GM18505 (cell line): ENCODE data around the gene NECTIN1.

Experiments
- ATAC-seq: cut with Tn5 transposase; IDR thresholded peaks from one replicate; pipeline ENCODE4 v1.9.1; 2021; ENCODE audit not compliant: unreplicated experiment
- POLR2A ChIP-seq: IDR thresholded peaks from 4 replicates; pipeline ENCODE4 v1.6.1; 2011; ENCODE audit warnings: borderline replicate concordance; ENCODE audit not compliant: insufficient read depth, insufficient read length; ENCODE audit errors: extremely low read depth

NECTIN1 gene

DNA sequence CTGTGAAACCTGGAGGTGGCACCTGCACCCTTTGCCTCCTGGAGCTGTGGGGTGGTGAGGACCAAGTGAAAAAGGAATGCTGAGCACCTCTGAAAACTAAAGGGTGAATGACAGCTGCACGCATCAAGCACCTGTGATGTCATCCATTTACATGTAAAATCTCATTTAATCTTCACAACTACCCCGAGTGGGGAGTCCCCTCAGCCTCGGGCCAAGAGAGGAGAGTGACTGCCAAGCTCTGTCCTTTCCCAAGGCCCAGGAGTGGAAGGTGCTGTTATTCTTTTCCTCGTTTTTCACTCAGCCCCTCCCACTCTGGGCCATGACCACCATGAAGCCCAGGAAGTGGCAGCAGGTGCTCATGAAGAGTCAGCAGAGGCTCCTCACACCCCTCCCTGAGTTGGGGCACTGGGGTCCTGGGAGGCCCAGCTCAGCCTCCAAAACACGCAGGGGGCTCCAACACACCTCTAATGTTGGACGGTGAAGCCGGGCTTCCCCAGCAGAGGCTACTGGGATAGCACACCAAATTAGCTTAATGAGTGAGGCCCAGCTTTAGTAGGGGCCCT is 35.7 kb downstream of the NECTIN1 start:
- TF ChIP-seq POLR2A, result no peak
- ATAC-seq, result no peak

DNA sequence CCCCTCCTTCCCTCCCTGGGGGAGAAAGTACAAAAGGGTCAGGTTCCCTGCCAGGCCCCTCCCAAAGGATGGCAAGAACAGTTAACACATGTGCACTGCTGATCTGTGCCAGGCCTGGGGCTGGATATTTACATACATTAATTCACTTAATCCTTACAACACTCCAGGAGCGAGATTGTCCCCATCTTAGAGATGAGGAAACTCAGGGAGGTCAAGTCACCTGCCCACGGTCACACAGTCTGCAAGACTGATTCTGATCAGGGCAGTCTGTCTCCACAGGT is 36.5 kb downstream of the NECTIN1 start:
- no peak for TF ChIP-seq POLR2A
- ATAC-seq, result no peak

DNA sequence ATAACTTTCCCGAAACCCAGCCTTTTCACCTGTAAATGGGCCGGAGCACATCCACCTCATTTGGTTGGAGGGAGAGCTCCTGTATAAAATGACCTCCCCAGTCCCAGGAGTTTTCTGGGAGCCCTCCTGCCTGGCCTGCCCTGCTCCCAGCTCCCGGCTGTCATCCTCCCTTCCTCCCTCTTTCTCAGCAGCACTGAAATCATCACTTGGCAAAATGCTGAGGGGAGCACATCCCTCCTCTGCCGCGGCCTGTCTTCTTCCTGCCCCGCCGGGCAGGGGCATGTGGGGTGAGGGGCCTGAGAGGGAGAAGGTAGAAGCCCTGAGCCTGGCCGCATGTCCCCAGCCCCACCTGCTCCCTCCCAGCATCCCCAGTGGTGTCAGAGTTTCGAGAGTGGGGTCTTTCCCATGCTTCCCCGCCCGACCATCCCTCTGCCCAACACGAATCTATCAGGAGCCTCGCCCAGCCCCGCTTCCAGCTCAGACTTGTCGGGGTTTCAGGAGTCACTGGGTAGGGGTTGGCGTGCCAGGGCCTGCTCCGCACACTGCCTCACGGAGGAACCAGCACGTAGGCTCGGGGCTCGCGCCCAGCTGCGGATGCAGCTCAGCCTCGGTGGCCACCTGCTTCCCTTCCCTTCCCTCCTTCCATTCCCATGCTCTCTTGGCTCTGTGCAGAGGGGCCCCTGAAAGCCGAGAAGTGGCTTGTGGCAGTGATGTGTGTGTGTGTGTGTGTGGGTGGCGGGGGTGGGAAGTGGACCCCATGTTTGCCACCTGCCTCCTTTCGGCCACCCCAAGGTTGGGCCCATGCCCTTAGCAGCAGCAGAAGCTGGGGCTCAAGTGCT is 37.1 kb downstream of the NECTIN1 start:
- no peak for ATAC-seq
- TF ChIP-seq POLR2A, result no peak

DNA sequence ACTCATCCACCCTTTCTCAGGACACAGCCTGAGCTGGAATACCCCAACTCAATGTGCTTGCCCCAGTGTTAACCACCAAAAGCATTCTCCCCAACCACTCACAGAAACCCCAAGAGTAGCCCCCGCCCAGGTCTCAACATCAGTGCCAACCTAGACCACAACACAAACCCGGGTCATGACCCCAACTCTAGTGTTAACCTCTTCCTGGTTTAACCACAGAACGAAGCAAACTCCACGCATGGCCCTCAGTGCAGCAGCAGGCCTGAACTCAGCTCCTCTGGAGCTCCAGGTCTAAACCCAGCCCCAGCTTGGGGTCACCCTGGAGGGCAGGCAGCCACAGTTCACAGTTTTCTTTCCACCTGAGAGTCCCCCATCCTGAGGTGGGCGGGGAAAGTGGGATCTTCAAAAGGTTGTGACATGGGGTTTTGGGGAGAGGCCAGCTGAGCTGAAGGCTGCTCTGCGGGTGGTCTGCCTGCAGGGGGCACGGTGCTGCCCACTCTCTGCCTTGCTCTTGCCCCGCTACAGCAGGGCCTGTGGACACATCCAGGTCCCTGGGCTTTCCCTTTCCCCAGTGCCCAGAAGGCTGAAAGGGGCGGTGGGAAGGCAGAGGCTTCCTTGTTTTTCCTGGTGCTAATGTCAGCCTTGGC is 37.9 kb downstream of the NECTIN1 start:
- TF ChIP-seq POLR2A, result no peak
- ATAC-seq, result no peak

DNA sequence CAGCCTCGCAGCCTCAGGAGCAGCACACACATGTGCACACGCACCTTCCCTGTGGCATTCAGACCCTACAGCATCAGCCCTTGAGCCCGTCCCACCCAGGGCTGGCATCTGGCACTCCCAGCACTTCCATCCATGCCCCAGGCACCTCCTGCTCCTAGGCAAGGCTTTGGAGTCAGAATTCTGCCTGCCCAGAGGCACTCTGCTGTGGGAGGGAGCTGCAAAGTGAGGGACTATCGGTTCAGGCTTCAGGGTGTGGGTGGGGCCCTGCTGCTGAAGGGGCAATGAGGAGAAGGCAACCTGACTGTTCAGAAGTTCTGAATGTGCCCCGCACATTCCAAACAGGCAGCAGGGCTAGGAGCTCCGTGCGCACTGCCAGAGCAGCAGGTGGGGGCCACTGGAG is 39.7 kb downstream of the NECTIN1 start:
- TF ChIP-seq POLR2A, result no peak

DNA sequence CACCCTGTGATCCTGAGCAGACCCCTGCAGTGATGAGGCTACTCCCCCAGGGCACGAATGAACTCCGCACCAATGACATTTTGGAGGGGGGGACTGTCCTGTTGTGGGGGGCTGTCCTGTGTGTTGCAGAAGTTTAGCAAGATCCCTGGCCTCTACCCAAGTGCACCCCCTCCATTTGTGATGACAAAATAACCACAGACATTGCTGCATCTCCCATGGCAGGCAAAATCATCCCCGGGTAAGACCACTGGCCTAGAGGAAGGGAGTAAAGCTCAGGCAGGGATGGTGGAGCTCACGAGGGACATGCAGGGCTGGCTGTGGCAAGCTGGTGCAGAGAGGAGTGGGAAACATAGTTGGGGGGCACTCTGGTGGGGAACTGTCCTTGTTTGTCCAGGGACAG is 40.6 kb downstream of the NECTIN1 start:
- ATAC-seq, result no peak
- TF ChIP-seq POLR2A, result no peak

More for the DNA sequence above, 39.7 kb downstream of the NECTIN1 start:
- no peak for ATAC-seq

DNA sequence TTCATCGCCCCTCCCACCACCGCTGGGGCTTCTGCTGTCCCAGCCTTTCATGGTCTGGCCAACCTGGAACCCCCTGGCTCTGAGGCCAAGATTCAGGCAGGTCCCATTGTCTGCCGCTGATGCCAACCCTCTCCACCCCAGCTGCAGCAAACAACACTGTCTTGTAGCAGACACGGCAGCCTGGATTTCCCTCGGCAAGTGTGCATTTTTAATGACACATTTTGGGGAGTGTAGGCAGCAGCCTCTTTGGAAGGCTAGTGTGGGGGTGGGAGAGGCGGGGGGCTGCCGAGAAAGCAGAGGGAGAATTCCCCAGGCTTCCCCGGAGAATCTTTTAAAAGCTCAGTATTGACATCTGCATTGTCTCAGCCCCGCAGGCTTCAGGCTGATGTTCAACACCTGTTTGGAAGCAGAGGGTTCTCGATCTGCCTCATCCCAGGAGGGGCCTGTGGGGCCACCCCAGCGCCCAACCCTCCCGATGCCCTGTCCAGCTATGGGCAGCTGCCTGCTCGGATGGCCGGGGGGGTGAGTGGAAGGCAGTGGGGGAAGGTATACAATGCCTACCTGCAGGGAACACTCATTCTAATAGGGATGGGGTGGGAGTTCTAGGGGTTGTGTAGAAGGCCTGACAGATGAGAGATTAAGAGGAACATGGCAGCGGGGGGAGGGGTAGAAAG is 41.5 kb downstream of the NECTIN1 start:
- ATAC-seq, result no peak
- no peak for TF ChIP-seq POLR2A

DNA sequence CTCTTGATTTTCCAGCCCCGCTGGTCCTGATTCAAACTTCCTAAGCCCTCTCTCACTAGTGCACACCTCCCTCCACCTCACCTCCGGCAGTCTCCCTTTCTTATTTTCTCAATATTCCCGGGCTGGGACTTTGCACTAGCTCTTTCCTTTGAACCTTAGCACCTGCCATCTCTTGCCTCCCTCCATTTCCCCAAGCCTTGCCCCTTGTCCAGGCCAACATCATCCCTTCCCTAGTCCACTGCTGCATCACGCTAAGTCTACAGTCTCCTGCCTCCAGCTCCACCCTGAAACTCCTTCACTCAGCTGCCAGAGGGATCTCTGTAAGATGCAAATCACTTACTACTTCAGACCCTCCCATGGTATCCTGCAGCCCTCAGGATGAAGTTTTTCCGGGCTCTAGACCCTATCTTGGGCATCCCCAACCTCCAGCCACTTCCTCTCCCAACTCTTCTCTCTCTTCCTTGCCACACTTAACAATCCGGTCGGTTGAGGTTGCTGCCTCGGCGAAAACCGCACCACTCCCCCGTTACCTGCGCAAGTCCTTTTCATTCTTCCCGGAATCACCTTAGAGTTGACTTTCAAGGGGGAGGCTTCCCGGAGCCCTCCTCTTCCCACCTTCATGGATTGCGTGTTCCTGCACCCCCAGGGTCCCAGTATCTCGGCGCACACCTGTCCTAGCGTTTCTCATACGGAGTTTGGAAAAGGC is 42.7 kb downstream of the NECTIN1 start:
- no peak for TF ChIP-seq POLR2A
- ATAC-seq, result no peak

DNA sequence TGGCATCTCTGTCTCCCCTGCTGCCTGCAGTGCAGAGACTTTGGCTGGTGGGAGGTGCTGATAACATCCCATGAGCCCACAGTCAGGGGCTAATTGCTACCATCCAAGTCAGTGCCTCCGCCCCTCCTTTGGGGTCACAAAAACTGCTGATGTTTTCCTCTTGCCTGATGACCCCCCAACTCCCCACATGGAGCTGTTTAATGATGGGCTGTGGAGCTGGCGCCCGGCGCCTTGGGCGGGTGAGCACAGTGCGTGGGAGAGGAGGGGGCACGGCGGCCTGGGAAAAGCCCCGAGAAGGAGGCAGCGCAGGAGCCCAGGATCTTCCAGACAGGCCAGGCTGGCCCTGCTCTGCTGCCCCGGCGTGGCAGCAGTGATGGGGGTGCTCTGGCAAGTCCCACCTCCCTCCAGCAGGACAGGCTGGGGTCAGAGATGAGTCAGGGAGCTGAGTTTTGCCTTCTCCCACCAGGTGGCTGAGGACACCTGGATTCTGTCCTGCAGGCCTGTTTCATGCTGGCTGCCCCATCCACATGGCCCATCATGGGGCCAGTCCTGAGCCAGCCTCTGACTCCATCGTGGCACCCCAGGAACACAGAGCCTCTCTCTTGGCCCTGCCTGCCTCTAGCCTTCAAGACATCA is 43.8 kb downstream of the NECTIN1 start:
- no peak for ATAC-seq
- no peak for TF ChIP-seq POLR2A

DNA sequence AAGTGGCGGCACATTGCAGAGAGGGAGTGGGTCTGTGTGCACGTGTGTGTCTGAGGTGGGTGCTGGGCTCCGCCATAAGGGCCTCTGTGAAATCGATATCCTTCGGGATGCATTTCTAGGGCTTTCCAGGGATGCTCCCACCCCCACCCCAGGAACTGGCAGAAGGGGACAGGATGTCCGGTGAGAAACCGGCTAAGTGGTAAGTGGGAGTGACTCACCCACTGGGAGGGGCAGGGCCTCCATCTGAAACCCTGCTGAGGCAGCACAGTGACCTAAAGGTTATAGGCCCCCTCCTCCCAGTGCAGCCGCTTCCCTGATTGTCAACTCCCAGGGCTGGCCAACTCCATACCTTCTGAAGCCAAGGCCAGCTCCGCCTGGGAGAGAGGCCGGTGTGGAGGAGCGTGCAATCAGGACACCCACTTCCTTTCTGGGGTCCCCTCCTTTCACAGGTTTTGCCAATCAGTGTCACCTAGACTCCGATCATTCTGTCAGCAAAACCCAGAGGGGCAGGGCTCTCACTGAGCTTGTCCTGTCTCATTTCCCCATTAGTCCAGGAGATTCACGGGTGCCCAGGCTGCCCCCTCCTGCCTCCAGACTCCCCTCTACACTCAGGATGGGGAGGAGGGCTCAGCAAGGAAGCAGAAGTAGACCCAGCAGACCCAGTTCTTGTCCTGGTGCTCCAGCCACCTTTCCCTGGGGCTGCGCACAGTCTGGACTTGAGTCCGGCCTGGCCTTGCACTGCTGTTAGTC is 44.5 kb downstream of the NECTIN1 start:
- TF ChIP-seq POLR2A, result no peak
- ATAC-seq, result no peak

DNA sequence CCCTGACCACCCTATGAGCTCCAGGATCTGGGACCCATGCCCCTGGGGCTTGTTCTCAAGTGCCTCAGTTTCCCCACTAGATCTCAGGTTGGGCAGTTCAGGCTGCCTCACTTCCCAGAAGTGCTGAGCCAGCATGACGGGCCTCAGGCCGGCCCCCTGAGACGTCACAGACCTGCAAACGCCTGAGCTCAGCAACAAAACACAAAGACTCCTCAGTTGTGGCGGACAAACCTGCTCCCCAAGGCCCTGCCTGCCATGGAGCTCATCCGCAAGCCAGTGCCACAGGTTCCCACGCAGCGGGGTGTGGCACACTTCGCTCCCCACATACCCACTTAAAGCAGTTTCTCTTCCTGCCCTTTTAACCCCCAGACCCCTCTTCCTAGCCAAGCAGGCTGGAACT is 45.2 kb downstream of the NECTIN1 start:
- no peak for TF ChIP-seq POLR2A
- no peak for ATAC-seq

DNA sequence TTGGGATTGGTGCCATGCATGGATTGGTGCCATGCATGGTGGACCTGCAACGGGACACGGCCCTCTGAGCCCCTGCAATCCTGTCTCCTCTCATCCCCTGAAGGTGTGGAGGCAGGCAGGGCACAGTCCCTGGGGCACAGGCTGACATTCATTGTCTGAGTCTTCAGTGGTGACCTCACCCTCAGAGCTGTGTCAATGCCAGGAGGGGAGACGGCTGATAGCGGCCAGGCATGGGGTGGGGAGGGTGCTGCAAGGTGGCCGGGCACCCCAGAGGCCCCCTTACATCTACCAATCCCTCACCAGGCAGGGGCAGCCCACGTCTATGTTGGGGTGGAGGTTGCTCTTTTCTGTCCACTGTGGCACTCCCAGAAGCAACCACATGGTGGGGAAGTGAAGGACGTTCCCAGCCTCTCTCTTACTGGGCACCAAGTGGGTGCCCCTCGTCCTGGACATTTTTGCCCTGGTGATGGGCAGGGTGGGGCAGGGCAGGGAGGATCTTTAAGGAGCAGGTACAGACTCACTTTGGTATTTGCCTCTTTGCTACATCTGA is 47.6 kb downstream of the NECTIN1 start:
- no peak for ATAC-seq
- TF ChIP-seq POLR2A, result no peak
